ENCODE data around the gene MRAS.
"Not testable (repeated sequence)": the region's sequence is repeated elsewhere in the genome, so short reads cannot be mapped to it uniquely, and the experiment has no call there.

MRAS gene

GRCh38 chr3:138407236-138407907 lies 59.0 kb downstream of the MRAS start:
- Histone ChIP-seq H3K9me3 (ENCODE audit: low read length) (peaks cover 3% of the 10 kb centered on the region), H3K4me3 (ENCODE audit: low read length) (no peak overlapping the region), H3K27me3 (ENCODE audit: insufficient read depth, low read length) (no peaks in the 10 kb centered on the region), H3K4me1 (ENCODE audit: insufficient read depth, low read length) (no peaks in the 10 kb centered on the region), H3K36me3 (ENCODE audit: insufficient read depth, low read length) (peaks cover 20% of the 10 kb centered on the region), H2AFZ (ENCODE audit: low read depth, low read length) (no peak overlapping the region)

- no peaks in the 10 kb centered on the region for H3K4me1 ChIP-seq (ENCODE audit: insufficient read depth, low read length)
- no peak overlapping the region for H3K4me3 ChIP-seq (ENCODE audit: low read length)
- peaks cover 3% of the 10 kb centered on the region for H3K9me3 ChIP-seq (ENCODE audit: low read length)
- no peaks in the 10 kb centered on the region for H3K27me3 ChIP-seq (ENCODE audit: insufficient read depth, low read length)
- H3K36me3 ChIP-seq (ENCODE audit: insufficient read depth, low read length) = peaks cover 8% of the 10 kb centered on the region
- H2AFZ ChIP-seq (ENCODE audit: low read depth, low read length) = no peak overlapping the region
Observed at GRCh38 chr3:138408751-138409570, 60.6 kb downstream of the MRAS start.

DNA sequence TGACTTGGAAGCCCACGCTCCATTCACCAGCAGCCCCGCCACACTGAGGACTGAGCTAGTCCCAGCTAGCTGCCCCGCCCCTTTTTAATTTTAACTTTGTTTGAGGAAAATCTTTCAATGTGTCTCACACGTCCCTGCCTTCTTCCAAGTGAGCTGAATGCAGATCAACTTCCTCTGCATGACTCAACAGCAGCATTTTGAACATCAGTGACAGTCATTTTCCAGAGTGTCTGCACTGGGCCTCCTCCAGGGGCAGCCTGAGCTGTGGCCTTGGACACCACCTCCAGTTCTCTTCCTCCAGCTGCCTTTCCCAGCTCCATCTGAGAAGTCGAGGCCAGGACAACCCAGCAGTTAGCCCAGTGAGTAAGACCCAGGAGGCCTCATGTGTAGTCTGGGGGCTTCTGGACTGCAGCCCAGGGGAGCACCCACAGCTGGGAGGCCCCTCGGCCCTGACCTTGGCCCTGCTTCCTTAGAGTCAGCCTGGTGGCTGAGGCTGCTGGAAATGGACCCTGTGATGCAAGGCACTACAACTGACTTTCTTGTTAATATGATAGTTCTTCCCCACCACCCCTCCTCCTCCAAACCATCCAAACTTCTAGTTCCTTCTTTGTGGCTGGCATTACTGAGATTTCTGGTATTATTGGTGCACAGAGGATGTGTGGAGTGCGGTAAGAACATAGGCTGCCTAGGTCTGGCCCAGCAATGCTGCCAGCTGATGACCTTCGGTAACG lies 64.6 kb downstream of the MRAS start:
- no peaks in the 10 kb centered on the region for H3K36me3 ChIP-seq (ENCODE audit: insufficient read depth, low read length)
- H3K27me3 ChIP-seq (ENCODE audit: insufficient read depth, low read length) = no peaks in the 10 kb centered on the region
- no peaks in the 10 kb centered on the region for H3K4me1 ChIP-seq (ENCODE audit: insufficient read depth, low read length)
- H3K4me3 ChIP-seq (ENCODE audit: low read length) = no peak overlapping the region
- no peaks in the 10 kb centered on the region for H3K9me3 ChIP-seq (ENCODE audit: low read length)
- H2AFZ ChIP-seq (ENCODE audit: low read depth, low read length) = no peak overlapping the region

GRCh38 chr3:138416236-138416635 lies 67.9 kb downstream of the MRAS start:
- H3K27me3 ChIP-seq (ENCODE audit: insufficient read depth, low read length); H2AFZ ChIP-seq (ENCODE audit: low read depth, low read length); H3K4me1 ChIP-seq (ENCODE audit: insufficient read depth, low read length); H3K36me3 ChIP-seq (ENCODE audit: insufficient read depth, low read length); H3K9me3 ChIP-seq (ENCODE audit: low read length); H3K4me3 ChIP-seq (ENCODE audit: low read length): not testable (repeated sequence)

DNA sequence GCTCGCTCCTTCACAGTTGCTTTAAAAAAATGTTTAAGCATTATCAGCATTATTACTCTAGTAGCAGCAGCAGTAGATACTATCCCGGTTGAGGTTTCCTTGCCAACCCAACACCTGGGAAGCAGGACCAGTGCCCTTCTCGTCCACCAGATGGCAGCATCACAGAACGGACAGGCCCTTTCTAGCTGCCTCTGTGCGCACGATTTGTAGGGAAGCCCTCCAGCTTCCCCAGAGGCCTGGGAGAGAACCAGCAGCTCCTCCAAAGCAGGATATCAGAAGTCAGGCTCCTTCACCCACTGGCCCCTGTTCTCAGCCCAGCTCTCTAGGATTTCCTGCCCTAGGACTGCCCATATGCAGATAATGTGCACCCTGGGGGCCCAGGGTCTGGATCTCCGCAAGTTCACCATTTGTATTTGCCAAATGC lies 69.2 kb downstream of the MRAS start:
- Histone ChIP-seq H3K4me1 (ENCODE audit: insufficient read depth, low read length) (no peaks in the 10 kb centered on the region), H2AFZ (ENCODE audit: low read depth, low read length) (no peak overlapping the region), H3K9me3 (ENCODE audit: low read length) (no peaks in the 10 kb centered on the region), H3K27me3 (ENCODE audit: insufficient read depth, low read length) (no peaks in the 10 kb centered on the region), H3K4me3 (ENCODE audit: low read length) (no peak overlapping the region), H3K36me3 (ENCODE audit: insufficient read depth, low read length) (no peaks in the 10 kb centered on the region)

DNA sequence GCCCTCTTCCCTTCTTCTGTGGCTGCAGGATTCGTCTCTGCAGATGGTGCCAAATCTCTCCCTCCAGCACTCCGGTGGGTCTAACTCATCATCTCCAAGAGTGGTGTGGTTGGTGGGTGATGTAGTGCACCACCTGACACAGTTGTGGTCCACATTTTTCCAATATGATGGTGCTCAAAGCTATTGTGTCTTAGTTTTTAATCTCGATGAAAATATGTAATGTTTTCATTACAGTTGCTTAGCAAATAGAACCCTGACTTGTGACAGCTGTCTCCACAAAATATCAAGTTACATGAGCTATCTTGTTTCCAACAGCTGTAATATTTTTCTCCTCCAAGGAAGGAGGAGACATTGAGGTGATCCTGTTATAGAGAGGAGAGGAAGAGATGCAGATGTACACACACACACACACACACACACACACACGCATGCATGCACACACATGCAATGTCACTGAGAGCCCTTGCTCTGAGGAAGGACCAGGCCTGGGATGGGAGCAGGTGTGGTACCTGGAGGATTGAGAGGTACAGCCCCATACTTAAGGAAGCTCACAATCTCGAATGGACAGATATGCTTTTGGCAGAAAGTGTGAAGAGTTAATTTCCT lies 70.3 kb downstream of the MRAS start:
- Histone ChIP-seq H3K27me3 (ENCODE audit: insufficient read depth, low read length) (no peaks in the 10 kb centered on the region), H2AFZ (ENCODE audit: low read depth, low read length) (no peak overlapping the region), H3K4me1 (ENCODE audit: insufficient read depth, low read length) (no peaks in the 10 kb centered on the region), H3K9me3 (ENCODE audit: low read length) (no peaks in the 10 kb centered on the region), H3K4me3 (ENCODE audit: low read length) (no peak overlapping the region), H3K36me3 (ENCODE audit: insufficient read depth, low read length) (no peaks in the 10 kb centered on the region)

GRCh38 chr3:138423316-138423715 lies 74.9 kb downstream of the MRAS start:
- no peak overlapping the region for H2AFZ ChIP-seq (ENCODE audit: low read depth, low read length)
- H3K4me3 ChIP-seq (ENCODE audit: low read length) = no peak overlapping the region
- no peaks in the 10 kb centered on the region for H3K36me3 ChIP-seq (ENCODE audit: insufficient read depth, low read length)
- H3K9me3 ChIP-seq (ENCODE audit: low read length) = no peaks in the 10 kb centered on the region
- no peaks in the 10 kb centered on the region for H3K27me3 ChIP-seq (ENCODE audit: insufficient read depth, low read length)
- H3K4me1 ChIP-seq (ENCODE audit: insufficient read depth, low read length) = no peaks in the 10 kb centered on the region

DNA sequence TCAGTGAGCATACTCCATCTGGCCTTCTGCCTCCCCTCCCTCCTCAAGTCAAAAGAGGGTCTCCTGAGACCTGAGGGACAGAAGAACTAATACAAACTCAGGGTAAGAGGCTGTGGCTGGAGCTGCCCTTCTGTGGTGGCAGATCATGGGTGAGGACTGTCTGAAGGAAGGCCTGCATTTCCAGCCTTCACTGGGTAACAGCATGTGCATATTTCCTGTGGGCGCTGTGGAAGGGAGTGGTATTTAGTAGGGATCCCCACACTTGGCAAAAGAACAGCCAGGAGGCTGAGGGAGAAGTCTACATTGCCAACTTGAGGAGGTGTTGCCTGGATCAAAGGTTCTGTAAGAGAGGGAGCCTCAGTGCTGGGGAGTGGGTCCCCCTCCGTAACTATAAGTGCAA lies 75.9 kb downstream of the MRAS start:
- Histone ChIP-seq H3K36me3 (ENCODE audit: insufficient read depth, low read length) (no peaks in the 10 kb centered on the region), H3K9me3 (ENCODE audit: low read length) (no peaks in the 10 kb centered on the region), H2AFZ (ENCODE audit: low read depth, low read length) (no peak overlapping the region), H3K4me3 (ENCODE audit: low read length) (no peak overlapping the region), H3K4me1 (ENCODE audit: insufficient read depth, low read length) (no peaks in the 10 kb centered on the region), H3K27me3 (ENCODE audit: insufficient read depth, low read length) (peaks cover 2% of the 10 kb centered on the region)

DNA sequence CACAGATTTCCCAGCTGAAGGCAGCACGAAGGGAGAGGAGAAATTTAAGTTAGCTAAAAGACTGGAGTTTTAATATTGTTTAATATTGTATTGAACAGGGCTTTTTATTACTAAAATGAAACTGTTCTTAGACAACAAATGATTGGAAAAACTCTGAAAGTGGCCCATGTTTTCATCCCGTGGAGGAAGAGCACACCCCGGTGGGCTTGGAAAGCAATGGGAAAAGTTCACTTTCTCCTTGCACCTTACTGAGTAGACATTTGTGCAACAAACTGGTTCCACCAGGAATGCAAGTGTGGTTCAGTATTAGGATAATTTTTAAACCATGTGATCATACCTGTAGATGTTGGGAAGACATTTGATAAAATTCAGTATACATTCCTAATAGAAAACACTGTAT lies 77.8 kb downstream of the MRAS start:
- H3K4me3 ChIP-seq (ENCODE audit: low read length) = no peak overlapping the region
- H3K4me1 ChIP-seq (ENCODE audit: insufficient read depth, low read length) = no peaks in the 10 kb centered on the region
- peaks cover 2% of the 10 kb centered on the region for H3K27me3 ChIP-seq (ENCODE audit: insufficient read depth, low read length)
- no peaks in the 10 kb centered on the region for H3K36me3 ChIP-seq (ENCODE audit: insufficient read depth, low read length)
- H2AFZ ChIP-seq (ENCODE audit: low read depth, low read length) = no peak overlapping the region
- H3K9me3 ChIP-seq (ENCODE audit: low read length) = no peaks in the 10 kb centered on the region

DNA sequence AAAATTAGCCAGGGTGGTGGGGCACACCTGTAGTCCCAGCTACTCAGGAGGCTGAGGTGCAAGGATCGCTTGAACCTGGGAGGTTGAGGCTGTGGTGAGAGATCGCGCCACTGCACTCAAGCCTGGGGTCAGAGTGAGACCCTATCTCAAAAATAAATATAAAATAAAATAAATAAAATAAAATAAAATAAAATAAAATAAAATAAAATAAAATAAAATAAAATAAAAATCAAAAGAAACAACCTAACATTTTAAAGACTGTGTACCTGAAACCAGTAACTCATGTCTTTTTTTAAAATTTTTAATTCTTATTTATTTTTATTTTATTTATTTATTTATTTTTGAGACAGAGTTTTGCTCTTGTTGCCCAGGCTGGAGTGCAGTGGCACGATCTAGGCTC lies 78.4 kb downstream of the MRAS start:
- H3K9me3 ChIP-seq (ENCODE audit: low read length); H2AFZ ChIP-seq (ENCODE audit: low read depth, low read length); H3K4me1 ChIP-seq (ENCODE audit: insufficient read depth, low read length); H3K4me3 ChIP-seq (ENCODE audit: low read length); H3K27me3 ChIP-seq (ENCODE audit: insufficient read depth, low read length); H3K36me3 ChIP-seq (ENCODE audit: insufficient read depth, low read length): not testable (repeated sequence)

DNA sequence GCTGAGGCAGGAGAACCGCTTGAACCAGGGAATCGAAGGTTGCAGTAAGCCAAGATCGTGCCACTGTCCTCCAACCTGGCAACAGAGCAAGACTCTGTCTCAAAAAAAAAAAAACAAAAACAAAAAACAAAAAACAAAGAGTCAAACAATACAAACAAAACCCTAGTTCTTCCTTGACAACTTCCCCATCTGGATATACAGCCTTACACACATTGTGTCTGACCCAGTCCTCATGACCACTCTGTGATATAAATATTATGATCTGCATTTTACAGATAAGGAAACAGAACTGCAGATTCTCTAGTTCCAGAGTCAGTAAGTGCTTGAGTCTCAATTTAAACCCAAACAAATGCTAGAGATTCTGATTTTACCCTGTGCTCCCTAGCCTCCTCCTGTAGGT lies 81.3 kb downstream of the MRAS start:
- H2AFZ ChIP-seq (ENCODE audit: low read depth, low read length) = no peak overlapping the region
- no peak overlapping the region for H3K4me3 ChIP-seq (ENCODE audit: low read length)
- H3K9me3 ChIP-seq (ENCODE audit: low read length) = peaks cover 2% of the 10 kb centered on the region
- H3K36me3 ChIP-seq (ENCODE audit: insufficient read depth, low read length) = no peaks in the 10 kb centered on the region
- H3K4me1 ChIP-seq (ENCODE audit: insufficient read depth, low read length) = peaks cover 6% of the 10 kb centered on the region
- H3K27me3 ChIP-seq (ENCODE audit: insufficient read depth, low read length) = peaks cover 30% of the 10 kb centered on the region

DNA sequence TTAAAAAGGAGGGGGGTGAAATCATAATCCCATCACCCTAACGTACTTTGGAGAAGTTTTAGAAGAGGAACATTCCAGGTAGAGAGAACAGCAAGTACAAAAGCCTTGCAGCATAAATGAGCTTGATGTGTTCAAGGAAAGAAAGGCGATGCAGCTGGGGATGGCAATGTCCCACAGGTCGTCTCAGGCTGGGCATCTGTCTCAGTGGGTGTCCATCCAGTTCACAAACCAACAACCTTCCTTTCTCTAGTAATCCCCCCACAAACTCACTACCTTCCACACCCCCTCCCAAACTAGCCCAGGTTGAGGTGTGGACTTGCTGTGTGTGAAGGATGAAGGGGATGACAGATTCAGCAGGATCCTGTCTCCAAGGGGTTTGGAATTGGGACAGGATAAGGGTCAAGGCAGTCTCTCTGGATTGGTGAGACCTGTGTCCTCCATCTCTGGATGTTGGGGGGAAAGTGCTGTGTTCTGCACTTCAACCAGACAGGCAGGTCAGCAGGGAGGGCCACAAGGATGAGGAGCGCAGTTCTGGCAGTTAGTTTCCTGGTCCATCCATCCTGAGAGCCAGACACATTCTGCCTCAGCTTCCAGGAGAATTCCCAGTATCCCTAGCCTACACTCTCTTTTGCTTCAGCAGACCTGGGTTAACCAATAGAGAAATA lies 84.3 kb downstream of the MRAS start:
- Histone ChIP-seq H3K9me3 (ENCODE audit: low read length) (peaks cover 5% of the 10 kb centered on the region), H3K4me3 (ENCODE audit: low read length) (no peak overlapping the region), H3K27me3 (ENCODE audit: insufficient read depth, low read length) (peaks cover 60% of the 10 kb centered on the region), H2AFZ (ENCODE audit: low read depth, low read length) (no peak overlapping the region), H3K36me3 (ENCODE audit: insufficient read depth, low read length) (no peaks in the 10 kb centered on the region), H3K4me1 (ENCODE audit: insufficient read depth, low read length) (peaks cover 12% of the 10 kb centered on the region)
